ENCODE measurements around the gene RPL38.

The RPL38 gene

GRCh38 chr17:74203439-74204240 is at the start of gene RPL38:
Gene RPL38, plus strand, starts transcription at chr17:74203678. Its CDS starts 278 bp downstream, at chr17:74203956.
- in situ Hi-C loops (cut with MboI; ENCODE audit: low sequenced_read_pairs, unreplicated experiment) = no loop called here
- peak; percentile 96 for TF ChIP-seq CTCF (IDR thresholded peaks at IDR 0.05; ENCODE audit: borderline replicate concordance, control extremely low read depth, extremely low read depth, insufficient read depth, missing control alignments)
- peak; percentile 96 for DNase-seq (ENCODE audit: low spot score)

- no peak for TF ChIP-seq CTCF (IDR thresholded peaks at IDR 0.05; ENCODE audit: borderline replicate concordance, control extremely low read depth, extremely low read depth, insufficient read depth, missing control alignments)
- no peak for DNase-seq (ENCODE audit: low spot score)
- in situ Hi-C loops (cut with MboI; ENCODE audit: low sequenced_read_pairs, unreplicated experiment) = no loop called here
Observed at GRCh38 chr17:74153821-74154430, 49.6 kb upstream of the RPL38 start.

GRCh38 chr17:74156878-74157277 is 46.6 kb upstream of the RPL38 start:
- TF ChIP-seq CTCF (IDR thresholded peaks at IDR 0.05; ENCODE audit: borderline replicate concordance, control extremely low read depth, extremely low read depth, insufficient read depth, missing control alignments) = no peak
- DNase-seq (ENCODE audit: low spot score) = no peak
- in situ Hi-C loops (cut with MboI; ENCODE audit: low sequenced_read_pairs, unreplicated experiment) = no loop called here

GRCh38 chr17:74157366-74157765 is 46.1 kb upstream of the RPL38 start:
- in situ Hi-C loops (cut with MboI; ENCODE audit: low sequenced_read_pairs, unreplicated experiment) = no loop called here
- DNase-seq (ENCODE audit: low spot score) = no peak

GRCh38 chr17:74158761-74159160 is 44.7 kb upstream of the RPL38 start:
- TF ChIP-seq CTCF (IDR thresholded peaks at IDR 0.05; ENCODE audit: borderline replicate concordance, control extremely low read depth, extremely low read depth, insufficient read depth, missing control alignments) = no peak
- in situ Hi-C loops (cut with MboI; ENCODE audit: low sequenced_read_pairs, unreplicated experiment) = no loop called here
- DNase-seq (ENCODE audit: low spot score) = no peak

More at GRCh38 chr17:74157366-74157765, 46.1 kb upstream of the RPL38 start:
- TF ChIP-seq CTCF (IDR thresholded peaks at IDR 0.05; ENCODE audit: borderline replicate concordance, control extremely low read depth, extremely low read depth, insufficient read depth, missing control alignments) = no peak

- in situ Hi-C loops (cut with MboI; ENCODE audit: low sequenced_read_pairs, unreplicated experiment) = no loop called here
- DNase-seq (ENCODE audit: low spot score) = peak; percentile 6
- TF ChIP-seq CTCF (IDR thresholded peaks at IDR 0.05; ENCODE audit: borderline replicate concordance, control extremely low read depth, extremely low read depth, insufficient read depth, missing control alignments) = no peak
Observed at GRCh38 chr17:74159226-74159840, 44.1 kb upstream of the RPL38 start.

All from GM13976 (cell line).